Gastrocnemius medialis (tissue), 4 donors: ENCODE results near the gene RAD54L.

Source experiments
- POLR2A ChIP-seq, 2 donors: fragments of 450-650 bp; IDR thresholded peaks; one replicate each; pipeline ENCODE4 v1.6.1; 2017; ENCODE audit warnings: antibody characterized with exemption in 2 of 2, mild to moderate bottlenecking in 2 of 2, moderate library complexity in 2 of 2
- TF ChIP-seq, protein P1 (sequence below), 5 experiments: fragments of 450-650 bp in 3 of 5; fragments of 200-600 bp in 2 of 5; sonication (generic) in 2 of 5; IDR thresholded peaks in 4 of 5; conservative IDR thresholded peaks in 1 of 5; 1 replicate in 4 of 5; 2 replicates in 1 of 5; pipeline ENCODE4 v1.5.1; 2016 to 2019; ENCODE audit warnings: antibody characterized with exemption in 5 of 5, mild to moderate bottlenecking in 3 of 5, moderate library complexity in 3 of 5

DNA sequence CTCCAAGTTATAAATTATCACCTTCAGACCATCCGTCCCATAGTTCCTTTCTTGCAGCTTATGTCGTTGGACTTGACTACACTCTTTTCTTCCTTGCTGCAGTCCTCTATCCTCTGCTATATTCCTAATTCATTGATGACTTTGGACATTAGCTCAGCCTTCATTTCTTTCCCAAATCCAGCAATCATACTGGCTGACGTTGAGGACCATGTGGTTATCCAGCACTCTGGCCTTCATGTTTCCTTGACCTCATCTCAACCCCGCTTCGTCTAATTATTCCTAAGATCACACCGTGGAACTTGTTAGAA is 27.4 kb downstream of the RAD54L start:
- TF ChIP-seq, protein P1, sequence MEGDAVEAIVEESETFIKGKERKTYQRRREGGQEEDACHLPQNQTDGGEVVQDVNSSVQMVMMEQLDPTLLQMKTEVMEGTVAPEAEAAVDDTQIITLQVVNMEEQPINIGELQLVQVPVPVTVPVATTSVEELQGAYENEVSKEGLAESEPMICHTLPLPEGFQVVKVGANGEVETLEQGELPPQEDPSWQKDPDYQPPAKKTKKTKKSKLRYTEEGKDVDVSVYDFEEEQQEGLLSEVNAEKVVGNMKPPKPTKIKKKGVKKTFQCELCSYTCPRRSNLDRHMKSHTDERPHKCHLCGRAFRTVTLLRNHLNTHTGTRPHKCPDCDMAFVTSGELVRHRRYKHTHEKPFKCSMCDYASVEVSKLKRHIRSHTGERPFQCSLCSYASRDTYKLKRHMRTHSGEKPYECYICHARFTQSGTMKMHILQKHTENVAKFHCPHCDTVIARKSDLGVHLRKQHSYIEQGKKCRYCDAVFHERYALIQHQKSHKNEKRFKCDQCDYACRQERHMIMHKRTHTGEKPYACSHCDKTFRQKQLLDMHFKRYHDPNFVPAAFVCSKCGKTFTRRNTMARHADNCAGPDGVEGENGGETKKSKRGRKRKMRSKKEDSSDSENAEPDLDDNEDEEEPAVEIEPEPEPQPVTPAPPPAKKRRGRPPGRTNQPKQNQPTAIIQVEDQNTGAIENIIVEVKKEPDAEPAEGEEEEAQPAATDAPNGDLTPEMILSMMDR (IDR thresholded peaks at IDR 0.05 in 4 of 5, conservative IDR thresholded peaks at IDR 0.05 in 1 of 5) = no peak
- no peak for TF ChIP-seq POLR2A (IDR thresholded peaks at IDR 0.05)
